Activated CD8-positive, alpha-beta T cell treated with anti-CD3 and anti-CD28 coated beads for 36 hours (primary cell): ENCODE measurements around the gene NRXN3. TPM values are rescaled to one million over a fixed set of nuclear protein-coding genes. Genes with fewer than 3 reads are reported as not detected.
"Not testable (repeated sequence)": the region's sequence is repeated elsewhere in the genome, so short reads cannot be mapped to it uniquely, and the experiment has no call there.

Source experiments
- ATAC-seq: fragments of 200-7000 bp; cut with Tn5 transposase; one replicate; pipeline ENCODE4 v1.10.0; 2021; ENCODE audit warnings: mild to moderate bottlenecking, moderate library complexity
- CTCF ChIA-PET: fragments of 350-600 bp; sonication (Branson Sonifier 250); formaldehyde crosslinking; loops from one replicate; lab custom pipeline; 2021; ENCODE audit warnings: antibody characterized with exemption; lab: Charles Lee
- POLR2A ChIA-PET: fragments of 350-600 bp; sonication (Branson Sonifier 250); formaldehyde crosslinking; loops from one replicate; lab custom pipeline; 2021; ENCODE audit warnings: antibody characterized with exemption; lab: Charles Lee
- DNase-seq: peaks from one replicate; pipeline ENCODE4 v3.0.0-alpha.2; 2020
- H3K27ac Mint-ChIP-seq: one replicate; pipeline ENCODE4 v1.8.0; 2021; ENCODE audit warnings: mild to moderate bottlenecking, mixed read lengths
- H3K27me3 Mint-ChIP-seq: one replicate; pipeline ENCODE4 v1.8.0; 2021; ENCODE audit warnings: mixed read lengths
- H3K36me3 Mint-ChIP-seq: one replicate; pipeline ENCODE4 v1.8.0; 2021; ENCODE audit warnings: low read depth, mixed read lengths
- H3K4me1 Mint-ChIP-seq: one replicate; pipeline ENCODE4 v1.8.0; 2021; ENCODE audit warnings: low read depth, mixed read lengths
- H3K4me3 Mint-ChIP-seq: one replicate; pipeline ENCODE4 v1.8.0; 2021; ENCODE audit warnings: mild to moderate bottlenecking, moderate library complexity, mixed read lengths
- H3K9me3 Mint-ChIP-seq: one replicate; pipeline ENCODE4 v1.8.0; 2021; ENCODE audit warnings: mixed read lengths
- intact Hi-C: fragments of 100-400 bp; cut with micrococcal nuclease; formaldehyde crosslinking; loops from one replicate; pipeline ENCODE4 v1.10.0; 2022
- total RNA-seq, 2 experiments: library from RNA; stranded (reverse); gene quantifications; one replicate each; pipeline ENCODE4 v1.2.3, GENCODE V29; 2021
- TF ChIP-seq, protein P1 (sequence below): fragments of 200-600 bp; IDR thresholded peaks from one replicate; pipeline ENCODE4 v1.8.0; 2022; ENCODE audit warnings: antibody characterized with exemption, mild to moderate bottlenecking

NRXN3 gene
- total RNA-seq, 2 experiments from 2014 or later: not detected

DNA sequence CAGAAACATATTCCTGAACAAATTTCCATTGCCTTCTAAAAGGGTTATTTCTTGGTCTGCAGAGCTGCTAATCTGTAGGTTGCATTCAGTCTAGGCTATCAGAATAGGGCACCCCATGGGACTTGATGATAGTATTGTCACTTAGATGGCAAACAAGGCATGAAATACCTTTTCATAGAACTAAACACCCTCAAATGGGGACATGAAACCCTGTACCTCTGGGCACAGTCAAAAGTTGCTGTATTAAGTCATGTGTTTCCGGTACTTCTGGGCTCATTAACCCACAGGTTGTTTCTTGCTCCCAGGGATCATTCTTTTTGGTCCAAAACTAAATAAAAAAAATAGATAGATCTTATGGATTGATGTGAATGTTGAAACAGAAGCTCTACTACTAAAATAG is 930.4 kb downstream of the NRXN3 start:
- no peaks in the 10 kb centered on the region for H3K9me3 Mint-ChIP-seq
- H3K27me3 Mint-ChIP-seq: peaks cover 2% of the 10 kb centered on the region
- TF ChIP-seq, protein P1, sequence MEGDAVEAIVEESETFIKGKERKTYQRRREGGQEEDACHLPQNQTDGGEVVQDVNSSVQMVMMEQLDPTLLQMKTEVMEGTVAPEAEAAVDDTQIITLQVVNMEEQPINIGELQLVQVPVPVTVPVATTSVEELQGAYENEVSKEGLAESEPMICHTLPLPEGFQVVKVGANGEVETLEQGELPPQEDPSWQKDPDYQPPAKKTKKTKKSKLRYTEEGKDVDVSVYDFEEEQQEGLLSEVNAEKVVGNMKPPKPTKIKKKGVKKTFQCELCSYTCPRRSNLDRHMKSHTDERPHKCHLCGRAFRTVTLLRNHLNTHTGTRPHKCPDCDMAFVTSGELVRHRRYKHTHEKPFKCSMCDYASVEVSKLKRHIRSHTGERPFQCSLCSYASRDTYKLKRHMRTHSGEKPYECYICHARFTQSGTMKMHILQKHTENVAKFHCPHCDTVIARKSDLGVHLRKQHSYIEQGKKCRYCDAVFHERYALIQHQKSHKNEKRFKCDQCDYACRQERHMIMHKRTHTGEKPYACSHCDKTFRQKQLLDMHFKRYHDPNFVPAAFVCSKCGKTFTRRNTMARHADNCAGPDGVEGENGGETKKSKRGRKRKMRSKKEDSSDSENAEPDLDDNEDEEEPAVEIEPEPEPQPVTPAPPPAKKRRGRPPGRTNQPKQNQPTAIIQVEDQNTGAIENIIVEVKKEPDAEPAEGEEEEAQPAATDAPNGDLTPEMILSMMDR: no peak
- DNase-seq: no peak
- ATAC-seq: no peak
- intact Hi-C loops: no loop called here
- CTCF ChIA-PET: no interaction called here
- no peaks in the 10 kb centered on the region for H3K36me3 Mint-ChIP-seq
- no peak overlapping the region for H3K27ac Mint-ChIP-seq
- POLR2A ChIA-PET: no interaction called here
- H3K4me3 Mint-ChIP-seq: no peak overlapping the region
- no peaks in the 10 kb centered on the region for H3K4me1 Mint-ChIP-seq

DNA sequence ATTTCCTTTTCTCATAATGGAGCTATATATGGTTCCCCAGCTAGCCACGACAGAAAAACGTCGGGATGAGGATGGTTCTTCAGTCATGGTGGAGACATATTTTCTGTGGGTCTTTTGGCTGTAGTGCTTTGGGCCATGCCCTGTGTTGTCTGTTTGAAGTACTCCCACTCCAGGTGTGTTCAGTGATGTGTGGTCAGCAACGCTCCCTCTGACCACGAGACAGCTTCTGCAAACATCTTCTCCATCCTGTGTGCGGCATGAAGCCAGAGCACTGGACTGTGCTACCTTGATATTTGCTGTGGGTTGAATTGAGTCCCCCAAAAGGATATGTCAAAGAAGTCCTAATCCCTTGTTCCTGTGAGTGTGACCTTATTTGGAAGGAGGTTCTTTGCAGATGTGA is 931.2 kb downstream of the NRXN3 start:
- H3K4me1 Mint-ChIP-seq: no peaks in the 10 kb centered on the region
- no peak overlapping the region for H3K27ac Mint-ChIP-seq
- H3K27me3 Mint-ChIP-seq: peaks cover 2% of the 10 kb centered on the region
- H3K4me3 Mint-ChIP-seq: no peak overlapping the region
- TF ChIP-seq, protein P1: no peak
- intact Hi-C loops: no loop called here
- no peaks in the 10 kb centered on the region for H3K9me3 Mint-ChIP-seq
- ATAC-seq: no peak
- H3K36me3 Mint-ChIP-seq: no peaks in the 10 kb centered on the region
- ChIA-PET POLR2A (interaction anchor here (1.3 kb wide), 1 partner anchor 20 kb away, joined by 4 read pairs; no protein-coding TSS in a partner anchor), CTCF (no interaction called here)
- no peak for DNase-seq

DNA sequence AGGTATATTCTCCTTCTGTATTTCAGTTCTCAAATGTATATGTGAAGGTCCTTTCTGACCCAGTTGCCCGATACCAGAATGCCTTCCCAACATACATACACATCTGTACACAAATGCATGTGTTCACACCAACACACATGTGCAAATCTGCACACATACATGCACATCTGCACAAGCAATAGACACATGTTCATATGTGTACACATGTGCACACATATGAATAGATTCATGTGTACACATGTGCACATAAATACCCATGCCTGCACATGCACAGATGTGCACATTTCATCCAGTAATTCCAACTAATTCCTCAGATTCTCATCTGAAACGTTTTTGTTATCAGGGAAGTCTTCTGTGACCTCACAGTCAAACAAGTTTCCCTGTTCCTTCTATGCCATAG is 933.6 kb downstream of the NRXN3 start:
- Mint-ChIP-seq H3K27ac (no peak overlapping the region), H3K9me3 (no peaks in the 10 kb centered on the region), H3K4me3 (no peak overlapping the region), H3K36me3 (no peaks in the 10 kb centered on the region), H3K27me3 (peaks cover 2% of the 10 kb centered on the region), H3K4me1 (no peaks in the 10 kb centered on the region)
- POLR2A ChIA-PET: no interaction called here
- intact Hi-C loops: no loop called here
- DNase-seq (no peak), ATAC-seq (no peak)
- TF ChIP-seq, protein P1: no peak
- CTCF ChIA-PET: no interaction called here

DNA sequence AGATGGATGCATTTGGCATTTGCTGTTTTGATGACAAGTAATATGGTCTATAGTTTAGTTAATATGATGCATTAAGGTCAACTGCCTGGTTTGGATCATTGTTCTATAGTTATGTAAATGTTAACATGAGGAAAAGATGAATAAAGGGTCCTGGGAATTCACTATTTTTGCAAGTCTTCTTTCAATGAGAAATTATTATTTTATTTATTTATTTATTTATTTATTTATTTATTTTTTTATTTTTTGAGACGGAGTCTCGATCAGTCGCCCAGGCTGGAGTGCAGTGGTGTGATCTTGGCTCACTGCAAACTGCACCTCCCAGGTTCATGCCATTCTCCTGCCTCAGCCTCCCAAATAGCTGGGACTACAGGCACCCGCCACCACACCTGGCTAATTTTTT is 940.4 kb downstream of the NRXN3 start:
- POLR2A ChIA-PET, ATAC-seq, intact Hi-C loops, H3K36me3 Mint-ChIP-seq, H3K27me3 Mint-ChIP-seq, H3K27ac Mint-ChIP-seq, H3K4me3 Mint-ChIP-seq, DNase-seq, H3K4me1 Mint-ChIP-seq, CTCF ChIA-PET, H3K9me3 Mint-ChIP-seq: not testable (repeated sequence)

GRCh38 chr14:79111987-79112501 is 941.9 kb downstream of the NRXN3 start:
- no peaks in the 10 kb centered on the region for H3K27me3 Mint-ChIP-seq
- intact Hi-C loops: no loop called here
- ATAC-seq (no peak), DNase-seq (no peak)
- no peaks in the 10 kb centered on the region for H3K4me1 Mint-ChIP-seq
- ChIA-PET CTCF (interaction anchor here (0.6 kb wide), 1 partner anchor 149 kb away, joined by 3 read pairs; no protein-coding TSS in a partner anchor), POLR2A (no interaction called here)
- H3K4me3 Mint-ChIP-seq: no peak overlapping the region
- H3K9me3 Mint-ChIP-seq: peaks cover 1% of the 10 kb centered on the region
- no peak overlapping the region for H3K27ac Mint-ChIP-seq
- TF ChIP-seq, protein P1: no peak
- H3K36me3 Mint-ChIP-seq: no peaks in the 10 kb centered on the region
